Measurements from ENCODE around the gene SPATA25.
"Not testable (repeated sequence)": the region's sequence is repeated elsewhere in the genome, so short reads cannot be mapped to it uniquely, and the experiment has no call there.

Gene SPATA25

DNA sequence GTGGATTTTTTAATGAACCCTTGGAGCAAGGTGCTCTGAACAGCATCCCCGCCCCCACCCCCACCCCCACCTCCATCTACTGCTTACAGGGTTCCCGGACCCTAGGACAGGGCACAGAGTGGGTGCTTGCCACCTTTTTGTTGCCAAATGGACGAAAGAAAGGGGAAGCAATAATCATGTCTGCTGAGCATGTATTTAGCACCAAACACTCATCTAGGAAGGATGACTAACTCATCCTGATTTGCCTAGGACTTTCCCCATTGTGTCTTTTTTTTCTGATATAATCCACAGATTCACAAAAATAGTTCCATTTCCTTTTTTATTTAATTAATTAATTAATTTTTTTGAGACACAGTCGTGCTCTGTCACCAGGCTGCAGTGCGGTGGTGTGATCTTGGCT is 25.7 kb upstream of the SPATA25 start:
- DNase-seq (ENCODE audit: low read depth, low spot score): no peak

DNA sequence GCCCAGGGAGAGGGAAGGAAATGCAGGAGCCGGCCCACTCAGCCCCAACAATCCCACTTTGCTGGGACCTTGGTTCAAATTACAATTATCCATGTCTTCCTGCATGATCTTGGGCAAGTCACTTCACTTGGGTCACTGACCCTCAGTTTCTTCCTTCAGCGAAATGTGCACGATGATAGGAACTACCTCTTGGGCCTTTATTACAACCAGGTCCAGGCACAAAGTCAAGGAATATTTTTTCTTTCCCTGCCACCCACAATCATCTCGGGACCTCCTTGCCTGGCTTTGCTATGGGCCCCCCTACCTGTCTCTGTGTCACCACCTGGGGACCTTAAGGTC is 24.9 kb upstream of the SPATA25 start:
- DNase-seq (ENCODE audit: low read depth, low spot score): no peak

DNA sequence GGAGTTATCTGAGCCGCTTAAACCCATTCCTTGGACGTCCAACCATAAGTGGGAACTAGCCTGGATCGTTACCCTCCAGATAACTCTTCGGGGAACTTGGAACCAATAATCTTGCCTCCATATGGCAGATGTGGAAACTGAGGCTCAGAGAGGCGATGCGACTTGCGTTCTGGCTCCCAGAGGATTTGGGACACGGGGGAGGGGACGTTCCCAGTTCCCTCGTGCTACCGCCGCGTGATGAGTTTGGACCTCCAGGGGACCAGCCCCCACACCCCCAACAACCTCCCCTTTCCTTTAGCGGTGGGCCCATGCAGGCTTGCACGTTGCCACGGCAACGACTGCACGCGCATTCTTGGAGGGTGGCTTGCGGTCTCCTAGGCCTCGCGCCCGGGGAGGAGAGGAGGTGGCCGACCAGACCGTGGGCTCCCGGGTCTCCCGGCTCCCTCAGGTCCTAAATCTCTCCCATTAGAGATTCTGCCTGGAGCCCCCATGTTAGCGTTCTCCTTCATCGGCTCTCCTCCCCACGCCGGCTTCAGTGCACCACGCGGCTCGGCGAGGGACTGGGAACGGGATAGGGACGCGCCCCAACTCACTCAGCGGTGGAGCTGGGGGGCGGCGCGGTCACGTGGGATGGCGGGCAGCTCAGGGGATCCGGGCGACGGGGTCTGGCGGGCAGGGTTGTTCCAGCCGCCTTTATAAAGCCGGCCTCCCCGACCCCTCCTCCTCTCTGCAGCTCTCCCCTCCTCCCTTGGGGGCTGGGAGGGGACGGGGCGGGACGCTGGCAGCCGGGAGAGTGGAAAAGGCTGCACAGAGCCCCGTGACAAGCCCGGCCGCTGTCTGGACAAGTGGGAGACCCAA is 24.3 kb upstream of the SPATA25 start, which contains the start of gene PLTP:
Gene PLTP, minus strand, starts transcription at position 670 of the 858 bp plus-strand sequence. CDS start 703 bp downstream, outside the sequence.
- DNase-seq (ENCODE audit: low read depth, low spot score): peak; percentile 79

DNA sequence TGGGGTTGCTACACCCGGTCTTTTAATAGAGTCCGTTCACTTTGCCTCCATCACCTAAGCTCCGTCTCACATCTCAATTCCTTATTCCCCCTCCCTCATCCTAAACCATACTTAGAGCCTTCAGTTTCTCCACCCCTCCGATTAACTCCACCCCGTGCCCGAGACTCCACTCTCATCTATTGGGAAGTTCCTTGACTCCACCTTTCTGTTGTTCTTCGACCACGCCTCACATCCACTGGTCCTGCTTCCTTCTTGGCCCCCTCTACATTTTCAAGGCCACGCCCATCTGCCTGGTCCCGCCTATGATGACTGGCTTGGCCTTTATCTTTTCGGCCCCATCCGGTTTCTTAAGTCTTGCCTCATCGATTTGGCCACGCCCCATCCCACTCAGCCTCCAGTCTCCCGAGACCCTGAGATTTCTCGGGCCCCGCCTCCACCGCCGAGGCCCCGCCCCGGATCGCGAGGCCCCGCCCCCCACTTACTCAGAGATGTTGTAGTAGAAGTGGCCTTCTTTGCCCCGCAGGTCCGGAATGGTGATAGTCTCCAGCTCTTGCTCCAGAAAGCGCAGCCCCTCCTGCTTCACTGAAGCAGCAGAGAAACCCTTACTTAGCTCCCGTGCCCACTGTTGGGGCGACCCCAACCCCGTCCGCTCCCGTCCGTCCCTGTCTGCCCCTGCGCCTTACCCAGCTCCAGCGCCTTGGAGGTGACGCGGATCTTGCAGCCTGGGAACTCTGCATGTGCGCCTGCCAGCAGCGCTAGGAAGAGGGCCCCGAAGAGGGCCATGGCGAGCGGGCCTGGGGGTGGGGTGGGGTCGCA is 23.5 kb upstream of the SPATA25 start:
- DNase-seq (ENCODE audit: low read depth, low spot score): peak; percentile 100

DNA sequence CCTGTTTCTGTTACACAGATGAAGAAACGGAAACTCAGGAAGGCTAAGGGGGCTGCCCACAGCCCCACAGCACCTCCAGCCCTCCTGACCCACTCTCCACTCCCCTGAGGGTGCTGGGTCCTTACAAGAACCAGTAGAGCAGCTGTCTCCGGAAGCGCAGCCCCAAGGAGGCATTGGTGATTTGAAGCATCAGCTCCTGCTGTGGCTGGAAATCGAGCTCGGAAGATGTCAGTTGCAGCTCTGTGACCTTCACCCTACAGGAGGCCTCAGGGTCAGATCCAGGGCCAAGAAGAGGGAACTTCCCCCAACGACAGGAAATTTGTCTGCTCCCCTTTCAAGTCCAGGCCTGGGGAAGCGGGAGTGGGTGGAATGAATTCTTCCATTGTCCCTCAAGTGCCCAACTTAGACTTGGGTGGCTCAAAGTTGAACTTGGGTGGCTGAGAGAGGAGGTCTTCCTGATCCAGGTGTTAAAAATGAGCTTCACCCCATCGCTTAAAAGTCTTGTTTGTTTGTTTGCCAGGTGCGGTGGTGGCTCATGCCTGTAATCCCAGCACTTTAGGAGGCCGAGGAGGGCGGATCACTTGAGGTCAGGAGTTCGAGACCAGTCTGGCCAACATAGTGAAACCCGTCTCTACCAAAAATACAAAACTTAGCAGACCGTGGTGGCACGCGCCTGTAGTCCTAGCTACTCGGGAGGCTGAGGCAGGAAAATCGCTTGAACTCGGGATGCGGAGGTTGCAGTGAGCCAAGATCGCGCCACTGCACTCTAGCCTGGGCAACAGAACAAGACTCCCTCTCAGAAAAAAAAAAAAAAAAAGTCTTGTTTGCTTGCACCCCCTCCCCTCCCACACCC is 22.6 kb upstream of the SPATA25 start:
- DNase-seq (ENCODE audit: low read depth, low spot score): no peak

DNA sequence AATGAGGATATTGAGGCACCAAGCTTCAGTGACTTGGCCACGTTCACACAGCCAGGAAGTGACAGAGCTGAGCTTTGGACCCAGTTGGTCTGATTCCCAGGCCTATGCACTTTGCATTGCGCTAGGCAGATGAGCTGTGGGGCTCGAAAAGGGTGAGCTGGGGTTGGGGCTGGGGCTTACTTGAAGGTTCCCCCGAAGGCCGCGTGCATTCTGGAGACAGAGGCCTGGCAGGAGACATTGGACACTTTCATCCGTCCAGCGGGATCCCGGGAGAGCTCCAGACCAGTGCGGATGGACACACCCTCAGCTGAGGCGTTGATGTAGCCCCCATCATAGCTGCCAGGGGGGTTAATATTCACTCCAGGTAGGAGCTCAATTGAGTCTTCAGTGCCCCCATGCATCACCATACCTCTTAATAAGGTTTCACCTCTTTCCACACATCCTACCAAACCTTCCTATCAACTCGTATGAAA is 21.9 kb upstream of the SPATA25 start:
- no peak for DNase-seq (ENCODE audit: low read depth, low spot score)

DNA sequence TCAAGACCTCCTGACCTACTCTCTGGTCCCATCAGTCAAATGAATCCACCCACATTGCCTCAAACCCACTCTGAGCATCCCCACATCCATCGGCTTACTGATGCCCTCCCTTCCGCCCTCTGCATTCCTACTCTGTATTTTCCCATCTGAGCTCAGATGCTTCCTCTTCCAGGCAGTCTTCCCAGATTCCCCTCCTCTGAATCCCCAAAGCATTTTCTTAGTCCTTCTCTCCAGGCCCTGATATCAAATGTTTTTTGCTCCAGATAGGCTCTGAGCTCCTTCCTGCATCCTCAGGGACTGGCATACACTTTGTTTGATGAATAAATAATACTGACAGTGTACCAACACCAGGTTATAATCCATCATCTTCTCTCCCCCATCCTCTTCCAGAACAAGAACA is 20.7 kb upstream of the SPATA25 start:
- no peak for DNase-seq (ENCODE audit: low read depth, low spot score)

DNA sequence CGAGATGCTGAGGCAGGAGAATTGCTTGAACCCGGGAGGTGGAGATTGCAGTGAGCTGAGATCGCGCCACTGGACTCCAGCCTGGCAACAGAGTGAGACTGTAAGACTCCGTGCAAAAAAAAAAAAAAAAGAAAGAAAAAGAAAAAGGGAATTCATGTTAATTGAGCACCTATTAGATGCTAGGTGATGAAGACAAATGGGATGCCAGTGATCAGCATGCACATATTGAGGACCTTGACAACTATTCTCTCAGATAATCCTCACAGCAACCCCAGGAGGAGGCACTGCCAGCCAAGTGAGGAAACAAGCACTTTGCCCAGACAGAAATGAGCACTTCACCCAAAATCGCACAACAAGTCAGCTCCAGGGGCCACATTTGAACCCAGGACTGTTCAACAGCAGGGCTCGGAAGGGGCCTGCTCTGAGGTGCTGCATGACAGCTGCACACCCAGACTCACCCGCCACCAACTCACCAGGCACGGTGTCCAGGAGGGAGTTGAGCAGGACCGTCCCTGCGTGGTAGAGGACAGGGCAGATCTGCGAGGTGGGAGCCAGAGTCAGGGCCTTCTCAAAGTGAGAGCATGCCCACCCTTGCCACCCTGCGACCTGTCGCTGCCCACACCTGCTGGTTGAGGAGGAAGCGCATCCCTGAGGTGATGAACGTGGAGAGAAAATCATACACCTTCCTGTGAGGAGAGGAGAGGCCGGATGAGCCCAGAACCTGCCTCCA is 20.0 kb upstream of the SPATA25 start:
- DNase-seq (ENCODE audit: low read depth, low spot score): no peak

DNA sequence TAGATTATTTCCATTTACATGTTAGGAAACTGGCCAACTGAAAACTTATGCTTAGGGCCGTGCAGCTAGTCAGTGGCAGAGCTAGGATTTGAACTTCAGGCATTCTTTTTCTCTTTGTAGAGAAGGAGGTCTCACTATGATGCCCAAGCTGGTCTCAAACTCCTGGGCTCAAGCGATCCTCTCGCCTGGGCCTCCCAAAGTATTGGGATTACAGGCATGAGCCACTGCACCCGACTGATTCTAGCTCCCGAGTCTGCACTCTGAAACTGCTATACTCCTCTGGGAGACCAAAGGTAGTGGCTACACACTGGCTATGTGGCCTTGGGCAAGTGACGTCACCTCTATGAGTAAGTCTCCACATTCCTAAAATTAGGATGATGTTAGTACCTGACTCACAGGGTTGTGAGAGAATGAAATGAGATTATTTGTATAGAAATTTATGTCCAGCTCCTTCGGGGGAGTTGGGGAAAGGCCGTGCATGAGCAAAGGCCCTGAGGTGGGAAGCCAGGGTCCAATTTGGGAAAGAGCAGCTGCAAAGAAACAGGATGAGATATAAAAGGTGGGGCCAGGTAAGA is 18.2 kb upstream of the SPATA25 start:
- DNase-seq (ENCODE audit: low read depth, low spot score): no peak

DNA sequence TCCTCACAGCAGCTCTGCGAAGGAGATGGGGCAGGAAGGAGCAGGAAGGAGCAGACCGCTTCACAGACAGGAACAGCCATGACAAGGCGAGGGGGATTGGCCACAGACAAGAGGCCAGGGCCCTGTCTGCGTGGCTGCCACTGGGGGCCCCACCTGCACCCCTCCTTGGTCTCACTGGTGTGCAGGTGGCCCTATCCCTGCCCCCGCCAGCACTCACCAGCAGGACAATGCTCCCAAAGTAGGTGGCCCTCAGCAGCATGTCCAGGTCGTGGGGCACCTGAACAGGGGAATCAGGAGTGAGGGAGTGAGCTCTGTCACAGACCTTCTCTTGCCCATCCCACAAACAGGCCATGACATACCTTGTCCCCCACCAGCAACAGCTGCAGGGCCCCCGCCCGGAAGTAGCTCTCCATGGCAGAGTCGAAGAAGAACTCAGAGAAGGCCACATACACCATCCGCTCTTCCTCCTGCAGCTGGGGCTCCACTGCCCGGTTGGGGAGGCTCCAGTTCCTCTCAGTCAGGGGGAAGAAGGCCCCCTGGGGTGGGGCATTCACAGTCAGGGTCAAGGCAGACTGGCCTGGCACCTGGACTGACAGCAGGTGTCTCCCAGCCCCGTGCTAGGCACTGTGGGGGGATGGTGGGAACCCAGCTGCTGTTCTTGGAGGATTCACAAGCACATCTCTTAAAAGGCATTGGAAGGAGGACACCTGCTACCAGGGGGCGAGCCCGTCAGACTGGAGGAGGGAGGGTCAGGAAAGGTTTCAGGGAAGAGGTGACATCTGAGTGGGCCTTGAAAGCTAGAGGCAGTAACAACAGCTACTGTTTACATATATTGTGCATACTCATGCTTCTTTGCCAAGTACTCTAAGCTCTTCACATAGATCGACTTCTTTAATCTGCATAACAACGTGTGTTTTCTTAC is 17.4 kb upstream of the SPATA25 start:
- no peak for DNase-seq (ENCODE audit: low read depth, low spot score)

DNA sequence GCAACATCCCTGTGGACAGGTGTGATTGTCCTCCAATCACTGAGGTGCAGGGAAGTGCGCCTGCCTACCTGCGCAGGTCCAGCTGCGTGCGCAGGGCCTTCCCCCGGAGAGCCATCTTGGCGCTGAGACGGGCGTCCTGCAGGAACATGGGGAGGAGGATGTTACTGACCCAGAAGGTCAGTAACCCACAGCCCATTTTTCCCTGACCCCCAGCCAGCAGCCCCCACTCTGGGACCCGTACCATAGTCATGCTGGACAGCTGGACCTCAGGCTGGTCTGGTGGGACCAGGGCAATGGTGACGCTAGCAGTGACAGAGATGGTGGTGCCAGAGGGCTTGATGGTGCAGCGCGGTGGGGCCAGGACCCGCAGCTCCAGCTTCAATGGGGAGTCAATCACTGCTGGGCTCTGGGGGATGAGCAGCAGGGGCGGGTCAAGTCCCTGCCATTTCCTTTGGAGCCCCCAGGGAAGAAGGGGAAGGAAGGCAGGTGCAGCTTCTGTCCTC is 14.8 kb upstream of the SPATA25 start:
- no peak for DNase-seq (ENCODE audit: low read depth, low spot score)

DNA sequence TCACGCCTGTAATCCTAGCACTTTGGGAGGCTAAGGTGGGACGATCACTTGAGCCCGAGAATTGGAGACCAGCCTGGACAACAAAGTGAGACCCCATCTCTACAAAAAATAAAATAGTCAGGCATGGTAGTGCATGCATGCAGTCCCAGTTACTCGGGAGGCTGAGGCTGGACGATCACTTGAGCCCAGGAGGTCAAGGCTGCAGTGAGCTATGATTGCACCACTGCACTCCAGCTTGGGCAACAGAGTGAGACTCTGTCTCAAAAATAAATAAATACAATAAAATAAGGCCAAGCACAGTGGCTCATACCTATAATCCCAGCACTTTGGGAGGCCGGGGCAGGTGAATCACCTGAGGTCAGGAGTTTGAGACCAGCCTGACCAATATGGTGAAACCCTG is 13.9 kb upstream of the SPATA25 start:
- not testable (repeated sequence) for DNase-seq (ENCODE audit: low read depth, low spot score)

DNA sequence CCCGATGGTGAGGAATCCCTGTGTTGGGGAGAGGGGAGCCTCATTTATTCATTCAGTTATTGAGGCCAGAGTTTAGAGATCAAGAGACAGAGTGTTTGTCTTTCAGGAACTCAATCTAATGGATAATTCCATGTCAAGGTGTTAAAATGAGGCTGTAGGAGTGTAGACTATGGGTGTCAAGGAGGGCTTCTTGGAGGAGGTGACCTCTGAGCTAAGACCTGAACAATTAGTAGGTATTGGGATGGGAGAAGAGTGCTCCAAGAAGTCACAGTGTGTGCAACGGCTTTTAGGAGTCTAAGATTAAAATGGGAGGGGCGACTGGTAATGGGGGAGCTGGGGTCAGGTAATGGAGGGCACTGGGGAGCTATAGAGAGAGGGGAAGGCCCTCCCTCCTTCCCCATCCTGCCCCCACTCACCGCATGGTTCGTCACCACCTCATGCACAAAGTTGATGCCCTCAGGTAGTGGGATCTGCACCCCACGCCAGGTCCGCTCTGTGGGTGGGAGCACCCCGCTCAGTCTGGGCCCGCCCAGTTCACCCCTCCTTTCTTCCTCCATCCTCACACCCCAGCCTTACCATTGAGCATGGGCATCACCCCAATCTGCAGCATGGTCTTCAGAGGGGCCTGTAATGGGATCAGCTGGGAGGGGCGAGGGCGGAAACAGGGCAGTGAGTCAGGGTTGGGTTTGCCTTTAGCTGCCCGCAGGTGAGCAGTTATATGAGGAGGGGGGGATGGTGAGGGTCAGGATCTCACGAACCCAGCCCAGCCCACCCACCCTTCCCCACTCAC is 11.8 kb upstream of the SPATA25 start:
- DNase-seq (ENCODE audit: low read depth, low spot score): no peak

DNA sequence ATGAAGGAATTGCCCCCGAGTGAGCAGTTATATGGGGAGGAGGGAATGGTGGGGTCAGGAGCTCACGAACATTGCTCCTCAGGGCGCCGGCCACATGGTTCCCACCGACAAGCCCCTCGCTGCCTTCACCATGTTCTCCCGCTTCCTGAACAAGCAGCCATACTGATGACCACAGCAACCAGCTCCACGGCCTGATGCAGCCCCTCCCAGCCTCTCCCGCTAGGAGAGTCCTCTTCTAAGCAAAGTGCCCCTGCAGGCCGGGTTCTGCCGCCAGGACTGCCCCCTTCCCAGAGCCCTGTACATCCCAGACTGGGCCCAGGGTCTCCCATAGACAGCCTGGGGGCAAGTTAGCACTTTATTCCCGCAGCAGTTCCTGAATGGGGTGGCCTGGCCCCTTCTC is 10.9 kb upstream of the SPATA25 start:
- DNase-seq (ENCODE audit: low read depth, low spot score): no peak

DNA sequence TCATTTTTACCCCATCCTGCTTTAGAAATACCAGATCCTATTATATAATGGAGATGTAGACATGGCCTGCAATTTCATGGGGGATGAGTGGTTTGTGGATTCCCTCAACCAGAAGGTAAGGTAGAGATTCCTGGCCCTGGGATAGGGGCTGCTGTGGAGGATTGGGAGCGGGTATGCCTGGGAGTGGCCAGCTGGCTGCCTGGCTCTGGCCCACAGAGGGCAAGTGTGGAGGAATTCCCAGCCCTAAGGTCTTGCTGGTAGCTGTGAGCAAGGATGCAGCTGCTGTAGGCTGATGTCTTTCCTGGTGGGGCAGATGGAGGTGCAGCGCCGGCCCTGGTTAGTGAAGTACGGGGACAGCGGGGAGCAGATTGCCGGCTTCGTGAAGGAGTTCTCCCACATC is 10.3 kb upstream of the SPATA25 start:
- DNase-seq (ENCODE audit: low read depth, low spot score): no peak

DNA sequence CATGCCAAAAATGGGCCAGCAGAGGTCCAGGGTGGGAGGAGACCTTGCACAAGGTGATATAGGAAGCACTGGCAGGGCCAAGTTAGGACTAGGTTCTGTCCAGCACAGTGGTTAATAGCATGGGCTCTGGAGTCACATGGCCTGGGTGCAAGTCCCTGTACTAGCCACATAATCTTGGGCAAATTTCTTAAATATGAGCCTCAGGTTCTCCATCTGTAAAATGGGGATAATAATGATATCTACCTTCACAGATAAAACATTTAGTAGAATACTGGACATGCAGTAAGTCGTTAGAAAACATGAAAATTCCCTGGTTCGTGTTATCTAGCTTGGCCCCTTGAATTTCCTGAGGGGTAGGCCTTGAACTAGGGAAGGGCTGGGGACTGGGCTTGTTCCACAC is 9.9 kb upstream of the SPATA25 start:
- DNase-seq (ENCODE audit: low read depth, low spot score): no peak

DNA sequence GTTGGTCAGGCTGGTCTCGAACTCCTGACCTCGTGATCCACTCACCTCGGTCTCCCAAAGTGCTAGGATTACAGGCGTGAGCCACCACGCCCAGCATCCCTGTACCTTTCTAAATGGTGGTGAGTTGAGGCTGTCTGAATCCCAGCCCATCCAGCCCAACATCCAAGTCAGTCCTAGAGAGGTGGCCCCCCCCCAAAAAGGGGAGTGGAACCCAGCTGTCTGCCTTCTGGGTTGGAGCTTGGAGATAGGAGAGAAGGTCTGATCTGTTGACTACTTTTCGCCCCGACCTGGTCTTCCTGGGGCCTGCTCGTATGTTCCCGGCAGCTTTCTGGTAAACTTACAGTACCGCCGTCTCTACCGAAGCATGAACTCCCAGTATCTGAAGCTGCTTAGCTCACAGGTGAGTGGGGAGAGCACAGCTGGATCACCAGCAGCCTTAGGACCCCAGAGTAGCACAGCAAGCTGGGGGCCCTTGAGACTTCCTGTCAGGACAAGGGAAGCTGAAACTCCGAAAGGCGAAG is 9.3 kb upstream of the SPATA25 start:
- no peak for DNase-seq (ENCODE audit: low read depth, low spot score)

DNA sequence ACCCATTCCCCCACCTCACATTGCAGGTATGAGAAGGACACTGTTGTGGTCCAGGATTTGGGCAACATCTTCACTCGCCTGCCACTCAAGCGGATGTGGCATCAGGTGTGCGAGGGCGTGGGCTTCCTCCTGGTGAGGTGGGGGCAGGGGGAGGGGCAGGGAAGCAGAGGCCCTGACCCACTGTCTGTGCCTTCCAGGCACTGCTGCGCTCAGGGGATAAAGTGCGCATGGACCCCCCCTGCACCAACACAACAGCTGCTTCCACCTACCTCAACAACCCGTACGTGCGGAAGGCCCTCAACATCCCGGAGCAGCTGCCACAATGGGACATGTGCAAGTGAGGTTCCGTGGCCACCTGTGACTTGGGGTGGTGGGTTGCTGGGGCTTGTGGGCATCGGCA is 7.4 kb upstream of the SPATA25 start:
- DNase-seq (ENCODE audit: low read depth, low spot score): no peak

Data from ELF-1 (cell line).